Endothelial cell of umbilical vein (primary cell): ENCODE data around the gene SARS2. TPM values are rescaled to one million over a fixed set of nuclear protein-coding genes. Genes with fewer than 3 reads are reported as not detected.

ENCODE experiments used
- BruUV-seq: library from RNA; stranded (reverse); fragments of 400-500 nt; replicated peaks from 2 replicates; lab custom pipeline; 2021; lab: Mats Ljungman, UMichigan
- CTCF ChIA-PET: fragments of 300-600, 350-600 bp; sonication (Branson Sonifier 250); formaldehyde crosslinking; loops from one replicate; lab custom pipeline; 2021; ENCODE audit warnings: antibody characterized with exemption, inconsistent platforms; lab: Charles Lee
- POLR2A ChIA-PET: fragments of 300-600, 350-600 bp; sonication (Branson Sonifier 250); formaldehyde crosslinking; loops from one replicate; lab custom pipeline; 2021; ENCODE audit warnings: antibody characterized with exemption, inconsistent platforms; lab: Charles Lee
- DNase-seq: peaks from one replicate; pipeline ENCODE4 v3.0.0-alpha.2; 2011; ENCODE audit warnings: low read depth, low spot score
- FAIRE-seq: peaks from 2 replicates; lab custom pipeline; 2011; peaks lifted over from hg19 to GRCh38; lab: Jason Lieb, UNC
- H2AFZ ChIP-seq: 2 replicates; pipeline ENCODE4 v1.6.0; 2012; ENCODE audit warnings: low read depth, low read length, control low read depth, inconsistent platforms
- H3K27ac ChIP-seq: 2 replicates; pipeline ENCODE4 v1.5.1; 2011; ENCODE audit warnings: low read depth, mild to moderate bottlenecking, control low read depth, low read length, moderate library complexity; ENCODE audit not compliant: insufficient read depth
- H3K27me3 ChIP-seq, 2 experiments: 2 replicates each; pipeline versions ENCODE4 v1.6.0 to v1.6.1; 2011; ENCODE audit warnings: low read length in 2 of 2, mixed read lengths in 1 of 2; ENCODE audit not compliant: control insufficient read depth in 2 of 2, insufficient read depth in 2 of 2
- H3K36me3 ChIP-seq, 2 experiments: 2 replicates in 1 of 2; 3 replicates in 1 of 2; pipeline ENCODE4 v1.5.1; 2011; ENCODE audit warnings: low read length in 2 of 2, mild to moderate bottlenecking in 1 of 2, moderate library complexity in 1 of 2; ENCODE audit not compliant: control insufficient read depth in 2 of 2, insufficient read depth in 2 of 2; ENCODE audit errors: extremely low read depth in 1 of 2
- H3K4me1 ChIP-seq: 3 replicates; pipeline ENCODE4 v1.5.1; 2011; ENCODE audit warnings: mild to moderate bottlenecking, low read length; ENCODE audit not compliant: control insufficient read depth, insufficient read depth; ENCODE audit errors: extremely low read depth
- H3K4me2 ChIP-seq: 2 replicates; pipeline ENCODE4 v1.6.1; 2011; ENCODE audit warnings: low read length, control low read depth, mixed read lengths; ENCODE audit not compliant: insufficient read depth
- H3K4me3 ChIP-seq, 3 experiments: fragments of 200-600 bp in 1 of 3; sonication (generic), shearing (Covaris generic) in 1 of 3; replicated peaks in 1 of 3; 2 replicates each; pipeline ENCODE4 v1.5.1; 2011 to 2016; ENCODE audit warnings: control low read depth in 3 of 3, low read length in 3 of 3, mild to moderate bottlenecking in 2 of 3, inconsistent platforms in 1 of 3, low read depth in 1 of 3, moderate library complexity in 1 of 3; ENCODE audit not compliant: insufficient read depth in 1 of 3
- H3K79me2 ChIP-seq: 2 replicates; pipeline ENCODE4 v1.6.0; 2012; ENCODE audit warnings: low read length, inconsistent platforms; ENCODE audit not compliant: control insufficient read depth, insufficient read depth
- H3K9ac ChIP-seq: replicated peaks from 2 replicates; pipeline ENCODE3; 2011; ENCODE audit warnings: low read length, control low read depth; ENCODE audit not compliant: insufficient read depth; ENCODE audit errors: extremely low read depth
- H3K9me1 ChIP-seq: replicated peaks from 3 replicates; pipeline ENCODE4 v1.6.0; 2011; ENCODE audit warnings: mild to moderate bottlenecking, low read length; ENCODE audit not compliant: control insufficient read depth, insufficient read depth; ENCODE audit errors: extremely low read depth
- H3K9me3 ChIP-seq: replicated peaks from 2 replicates; pipeline ENCODE4 v1.5.1; 2012; ENCODE audit warnings: low read length, inconsistent platforms; ENCODE audit not compliant: control insufficient read depth, insufficient read depth
- H4K20me1 ChIP-seq: replicated peaks from 2 replicates; pipeline ENCODE3; 2011; ENCODE audit warnings: mild to moderate bottlenecking, low read length; ENCODE audit not compliant: control insufficient read depth, insufficient read depth; ENCODE audit errors: extremely low read depth
- EZH2 ChIP-seq: IDR thresholded peaks from 2 replicates; pipeline ENCODE4 v1.6.1; 2012; ENCODE audit warnings: borderline replicate concordance, low read depth, mild to moderate bottlenecking, moderate library complexity, low read length, inconsistent platforms; ENCODE audit not compliant: severe bottlenecking
- FOS ChIP-seq: IDR thresholded peaks from 2 replicates; pipeline ENCODE4 v1.6.1; 2011; ENCODE audit warnings: mild to moderate bottlenecking, low read length, moderate library complexity, borderline replicate concordance; ENCODE audit not compliant: insufficient read depth
- GATA2 ChIP-seq: IDR thresholded peaks from 2 replicates; pipeline ENCODE4 v1.7.0; 2011; ENCODE audit warnings: low read depth, mild to moderate bottlenecking, moderate library complexity, mixed read lengths, low read length; ENCODE audit not compliant: insufficient read length, insufficient read depth
- JUN ChIP-seq: IDR thresholded peaks from 2 replicates; pipeline ENCODE4 v1.6.1; 2011; ENCODE audit warnings: borderline replicate concordance, low read depth; ENCODE audit not compliant: insufficient read length, insufficient read depth
- MYC ChIP-seq: IDR thresholded peaks from one replicate; pipeline ENCODE4 v1.6.1; 2011; ENCODE audit warnings: mild to moderate bottlenecking, low read depth, low read length
- POLR2A ChIP-seq: IDR thresholded peaks from 2 replicates; pipeline ENCODE4 v1.6.1; 2012; ENCODE audit warnings: low read depth, mild to moderate bottlenecking, control low read depth, low read length
- POLR2AphosphoS5 ChIP-seq: IDR thresholded peaks from 2 replicates; pipeline ENCODE4 v1.6.1; 2012; ENCODE audit warnings: low read depth, mild to moderate bottlenecking, control low read depth, low read length, moderate library complexity; ENCODE audit not compliant: insufficient read depth
- dilution Hi-C: fragments of 300-500 bp; cut with MboI; formaldehyde crosslinking; loops from one replicate; pipeline ENCODE4 v1.15.0; 2019; ENCODE audit warnings: low sequenced_read_pairs; ENCODE audit not compliant: extremely low pct_ligation_motif_present
- intact Hi-C: fragments of 100-400 bp; cut with micrococcal nuclease; formaldehyde crosslinking; loops from one replicate; pipeline ENCODE4 v1.10.0; 2022
- polyA plus RNA-seq, 4 experiments: library from polyadenylated mRNA; depleted of rRNA in 3 of 4; stranded (reverse) in 3 of 4; unstranded in 1 of 4; fragments of >200 nt; gene quantifications; 2 replicates each; pipeline versions ENCODE4 v1.2.1 to v1.2.3, GENCODE V29; 2011 to 2012; ENCODE audit warnings: missing spikeins in 1 of 4
- total RNA-seq: library from RNA; stranded (reverse); gene quantifications from 2 replicates; pipeline ENCODE4 v1.2.3, GENCODE V29; 2021
- TF ChIP-seq, protein P1 (sequence below): IDR thresholded peaks from 2 replicates; pipeline ENCODE4 v1.6.1; 2011; ENCODE audit not compliant: insufficient read depth, insufficient read length
- TF ChIP-seq, protein P2 (sequence below), 2 donors: IDR thresholded peaks; 1 replicate in 1 of 2; 2 replicates in 1 of 2; pipeline ENCODE4 v1.5.1; 2011; ENCODE audit warnings: low read length in 2 of 2, mild to moderate bottlenecking in 2 of 2, moderate library complexity in 2 of 2, control low read depth in 1 of 2, inconsistent platforms in 1 of 2, low read depth in 1 of 2; ENCODE audit not compliant: insufficient read depth in 1 of 2; ENCODE audit errors: extremely low read depth in 1 of 2

The SARS2 gene
- total and polyA plus RNA-seq, 2 donors (not counting 3 experiments of a cell fraction or from before 2014, with no cell fraction given), result 40.3 to 43.7 TPM

DNA sequence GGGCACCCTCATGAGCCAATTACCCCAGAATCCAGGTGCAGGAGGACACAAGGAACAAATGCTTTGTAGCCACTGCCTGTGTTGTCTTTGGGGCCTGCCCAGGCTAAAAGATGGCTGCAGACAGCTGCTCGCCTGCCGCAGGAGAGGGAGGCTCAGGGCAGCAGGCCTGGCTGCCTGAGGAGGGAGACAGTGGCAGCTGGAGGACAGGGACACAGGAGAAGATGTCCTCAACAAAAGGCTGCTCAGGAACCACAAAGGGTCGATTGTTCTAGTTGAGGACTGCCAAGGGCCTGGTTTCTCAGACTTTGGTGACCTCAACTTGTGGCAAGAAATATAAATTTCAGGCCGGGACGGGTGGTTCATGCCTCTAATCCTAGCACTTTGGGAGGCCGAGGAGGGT is 38.8 kb downstream of the SARS2 start:
- Histone ChIP-seq H2AFZ (no peak overlapping the region), H3K4me1 (no peaks in the 10 kb centered on the region), H3K9me3 (no peaks in the 10 kb centered on the region), H3K4me3 (no peak overlapping the region), H3K79me2 (no peaks in the 10 kb centered on the region), H4K20me1 (no peaks in the 10 kb centered on the region), H3K4me2 (no peak overlapping the region), H3K27ac (no peak overlapping the region), H3K27me3 (no peaks in the 10 kb centered on the region), H3K9ac (no peak overlapping the region), H3K9me1 (no peaks in the 10 kb centered on the region), H3K36me3 (peaks cover 2 to 17% of the 10 kb centered on the region in 2 experiments)
- dilution Hi-C loops (no loop called here), intact Hi-C loops (no loop called here)
- POLR2A ChIA-PET, result no interaction called here
- DNase-seq (no peak), FAIRE-seq (no peak)
- no TSS peak for BruUV-seq
- CTCF ChIA-PET, result no interaction called here
- no peak for TF ChIP-seq POLR2A
- TF ChIP-seq, protein P1, sequence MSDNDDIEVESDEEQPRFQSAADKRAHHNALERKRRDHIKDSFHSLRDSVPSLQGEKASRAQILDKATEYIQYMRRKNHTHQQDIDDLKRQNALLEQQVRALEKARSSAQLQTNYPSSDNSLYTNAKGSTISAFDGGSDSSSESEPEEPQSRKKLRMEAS, result no peak
- TF ChIP-seq MYC, result no peak

DNA sequence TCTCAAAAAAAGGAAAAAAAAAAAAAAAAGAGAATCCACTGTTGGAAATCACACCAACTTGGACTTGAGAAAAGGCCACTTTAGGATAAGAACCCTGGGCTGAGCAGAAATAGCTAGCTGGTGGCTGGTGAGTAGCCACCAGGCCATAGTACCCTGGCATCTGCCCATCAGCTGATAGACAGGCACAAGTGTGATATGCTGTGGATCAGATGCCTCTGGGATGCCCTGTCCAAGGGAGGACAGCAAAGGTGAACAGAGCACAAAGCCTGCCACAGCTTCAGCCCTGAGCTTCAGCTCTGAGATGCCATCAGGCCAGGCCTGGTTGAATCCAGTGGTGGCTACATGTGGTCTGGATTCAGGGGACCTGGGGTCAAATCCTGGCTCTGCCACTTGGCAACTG is 39.9 kb downstream of the SARS2 start:
- H3K4me1 ChIP-seq, result no peaks in the 10 kb centered on the region
- no peaks in the 10 kb centered on the region for H4K20me1 ChIP-seq
- no peak overlapping the region for H3K9ac ChIP-seq
- DNase-seq (no peak), FAIRE-seq (no peak)
- no peak overlapping the region for H3K4me3 ChIP-seq
- H3K9me1 ChIP-seq, result no peaks in the 10 kb centered on the region
- BruUV-seq, result no TSS peak
- dilution Hi-C loops (no loop called here), intact Hi-C loops (no loop called here)
- ChIA-PET CTCF (interaction anchor here (1.0 kb wide), 1 partner anchor 21 kb away, joined by 3 read pairs; no protein-coding TSS in a partner anchor), POLR2A (interaction anchor here (0.6 kb wide), 1 partner anchor 49 kb away, joined by 6 read pairs; no protein-coding TSS in a partner anchor)
- H3K36me3 ChIP-seq, result peaks cover 2 to 17% of the 10 kb centered on the region in 2 experiments
- no peaks in the 10 kb centered on the region for H3K9me3 ChIP-seq
- no peak overlapping the region for H3K4me2 ChIP-seq
- H2AFZ ChIP-seq, result no peak overlapping the region
- no peak for TF ChIP-seq GATA2
- no peak for TF ChIP-seq POLR2AphosphoS5
- no peak for TF ChIP-seq MYC
- TF ChIP-seq FOS, result no peak
- TF ChIP-seq, protein P1, result no peak
- no peak for TF ChIP-seq POLR2A
- TF ChIP-seq, protein P2, sequence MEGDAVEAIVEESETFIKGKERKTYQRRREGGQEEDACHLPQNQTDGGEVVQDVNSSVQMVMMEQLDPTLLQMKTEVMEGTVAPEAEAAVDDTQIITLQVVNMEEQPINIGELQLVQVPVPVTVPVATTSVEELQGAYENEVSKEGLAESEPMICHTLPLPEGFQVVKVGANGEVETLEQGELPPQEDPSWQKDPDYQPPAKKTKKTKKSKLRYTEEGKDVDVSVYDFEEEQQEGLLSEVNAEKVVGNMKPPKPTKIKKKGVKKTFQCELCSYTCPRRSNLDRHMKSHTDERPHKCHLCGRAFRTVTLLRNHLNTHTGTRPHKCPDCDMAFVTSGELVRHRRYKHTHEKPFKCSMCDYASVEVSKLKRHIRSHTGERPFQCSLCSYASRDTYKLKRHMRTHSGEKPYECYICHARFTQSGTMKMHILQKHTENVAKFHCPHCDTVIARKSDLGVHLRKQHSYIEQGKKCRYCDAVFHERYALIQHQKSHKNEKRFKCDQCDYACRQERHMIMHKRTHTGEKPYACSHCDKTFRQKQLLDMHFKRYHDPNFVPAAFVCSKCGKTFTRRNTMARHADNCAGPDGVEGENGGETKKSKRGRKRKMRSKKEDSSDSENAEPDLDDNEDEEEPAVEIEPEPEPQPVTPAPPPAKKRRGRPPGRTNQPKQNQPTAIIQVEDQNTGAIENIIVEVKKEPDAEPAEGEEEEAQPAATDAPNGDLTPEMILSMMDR (IDR thresholded peaks at IDR 0.05; ENCODE audit: extremely low read depth in 1 of 2, insufficient read depth in 1 of 2, low read depth in 1 of 2, low read length in 2 of 2), result no peak
- no peak for TF ChIP-seq EZH2
- TF ChIP-seq JUN, result no peak
- no peaks in the 10 kb centered on the region for H3K27me3 ChIP-seq
- no peak overlapping the region for H3K27ac ChIP-seq
- H3K79me2 ChIP-seq, result no peaks in the 10 kb centered on the region
